ENCODE results near the gene METAP1D.

- no peak for TF ChIP-seq POLR2AphosphoS5 (IDR thresholded peaks at IDR 0.05; ENCODE audit: low read depth, low read length)
- TF ChIP-seq SIN3A (IDR thresholded peaks at IDR 0.05; ENCODE audit: borderline replicate concordance, insufficient read depth, low read length), result no peak
Observed at GRCh38 chr2:171972329-171972982, 27.3 kb upstream of the METAP1D start.
